Tibial artery (tissue), 4 donors: ENCODE measurements around the gene B3GLCT.

Experiments
- DNase-seq, 2 donors: peaks; one replicate each; pipeline ENCODE4 v3.0.0-alpha.2; 2019
- H3K27ac ChIP-seq, 2 donors: fragments of 200-600 bp; sonication (generic) in 1 of 2; 1 replicate in 1 of 2; 2 replicates in 1 of 2; pipeline ENCODE4 v1.5.1; 2018 to 2019; ENCODE audit warnings: mild to moderate bottlenecking in 1 of 2
- H3K27me3 ChIP-seq, 2 donors: fragments of 200-600 bp; sonication (generic) in 1 of 2; one replicate each; pipeline versions ENCODE4 v1.5.1 to v1.6.0; 2016 to 2019
- H3K36me3 ChIP-seq, 3 donors: fragments of 200-600 bp; sonication (generic) in 2 of 3; one replicate each; pipeline ENCODE4 v1.5.1; 2016 to 2019; ENCODE audit warnings: mild to moderate bottlenecking in 2 of 3
- H3K4me1 ChIP-seq, 4 donors: fragments of 200-600 bp; sonication (generic) in 2 of 4; 1 replicate in 3 of 4; 2 replicates in 1 of 4; pipeline ENCODE4 v1.5.1; 2016 to 2019
- H3K4me3 ChIP-seq, 2 donors: fragments of 200-600 bp; sonication (generic) in 1 of 2; 1 replicate in 1 of 2; 2 replicates in 1 of 2; pipeline ENCODE4 v1.5.1; 2018 to 2019; ENCODE audit warnings: mild to moderate bottlenecking in 2 of 2
- H3K9me3 ChIP-seq, 3 donors: fragments of 200-600 bp; sonication (generic) in 1 of 3; one replicate each; pipeline ENCODE4 v1.5.1; 2016 to 2019
- intact Hi-C: fragments of 100-400 bp; cut with DNase I; formaldehyde crosslinking; loops from one replicate; pipeline ENCODE4 v1.15.0; 2023; ENCODE audit warnings: low total_unique reads
- TF ChIP-seq, protein P1 (sequence below), 2 experiments: fragments of 200-600 bp in 1 of 2; fragments of 450-650 bp in 1 of 2; IDR thresholded peaks; one replicate each; pipeline ENCODE4 v1.5.1; 2017 to 2019; ENCODE audit warnings: antibody characterized with exemption in 2 of 2, mild to moderate bottlenecking in 1 of 2, moderate library complexity in 1 of 2

The B3GLCT gene

DNA sequence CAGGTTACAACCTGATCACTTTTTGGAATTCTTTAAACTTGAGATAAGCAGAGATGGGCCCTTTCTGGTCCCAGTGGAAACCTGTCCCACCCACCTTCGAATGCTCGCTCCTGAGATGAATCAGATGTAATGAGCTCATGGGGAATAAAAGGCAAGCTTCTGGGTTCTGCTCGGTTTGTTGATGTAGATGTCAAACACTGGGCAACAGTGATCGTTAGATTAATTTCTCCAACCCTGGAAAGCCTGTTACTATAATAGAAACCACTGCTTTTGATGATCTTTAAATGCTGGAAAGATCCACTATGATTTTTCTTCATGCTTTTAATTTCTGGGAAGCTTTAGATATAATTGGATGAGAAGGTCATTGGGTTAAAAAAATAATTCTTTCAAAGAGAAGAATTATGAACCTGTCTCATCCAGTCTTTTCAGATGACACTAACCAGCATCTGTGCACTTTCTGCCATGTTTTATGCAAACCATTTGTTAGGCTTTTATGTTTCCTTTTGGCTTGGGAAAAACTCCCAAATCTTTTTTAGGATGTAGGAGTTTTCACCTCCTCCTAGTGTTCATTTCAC lies 49.3 kb downstream of the B3GLCT start:
- H3K27me3 ChIP-seq, result no peaks in the 10 kb centered on the region
- peaks cover 11 to 31% (median 27%) of the 10 kb centered on the region in 3 donors for H3K36me3 ChIP-seq
- no peaks in the 10 kb centered on the region for H3K4me1 ChIP-seq
- intact Hi-C loops, result no loop called here
- H3K4me3 ChIP-seq, result no peak overlapping the region
- no peak for DNase-seq
- H3K27ac ChIP-seq, result no peak overlapping the region
- no peaks in the 10 kb centered on the region for H3K9me3 ChIP-seq
- TF ChIP-seq, protein P1, sequence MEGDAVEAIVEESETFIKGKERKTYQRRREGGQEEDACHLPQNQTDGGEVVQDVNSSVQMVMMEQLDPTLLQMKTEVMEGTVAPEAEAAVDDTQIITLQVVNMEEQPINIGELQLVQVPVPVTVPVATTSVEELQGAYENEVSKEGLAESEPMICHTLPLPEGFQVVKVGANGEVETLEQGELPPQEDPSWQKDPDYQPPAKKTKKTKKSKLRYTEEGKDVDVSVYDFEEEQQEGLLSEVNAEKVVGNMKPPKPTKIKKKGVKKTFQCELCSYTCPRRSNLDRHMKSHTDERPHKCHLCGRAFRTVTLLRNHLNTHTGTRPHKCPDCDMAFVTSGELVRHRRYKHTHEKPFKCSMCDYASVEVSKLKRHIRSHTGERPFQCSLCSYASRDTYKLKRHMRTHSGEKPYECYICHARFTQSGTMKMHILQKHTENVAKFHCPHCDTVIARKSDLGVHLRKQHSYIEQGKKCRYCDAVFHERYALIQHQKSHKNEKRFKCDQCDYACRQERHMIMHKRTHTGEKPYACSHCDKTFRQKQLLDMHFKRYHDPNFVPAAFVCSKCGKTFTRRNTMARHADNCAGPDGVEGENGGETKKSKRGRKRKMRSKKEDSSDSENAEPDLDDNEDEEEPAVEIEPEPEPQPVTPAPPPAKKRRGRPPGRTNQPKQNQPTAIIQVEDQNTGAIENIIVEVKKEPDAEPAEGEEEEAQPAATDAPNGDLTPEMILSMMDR (IDR thresholded peaks at IDR 0.05), result no peak

DNA sequence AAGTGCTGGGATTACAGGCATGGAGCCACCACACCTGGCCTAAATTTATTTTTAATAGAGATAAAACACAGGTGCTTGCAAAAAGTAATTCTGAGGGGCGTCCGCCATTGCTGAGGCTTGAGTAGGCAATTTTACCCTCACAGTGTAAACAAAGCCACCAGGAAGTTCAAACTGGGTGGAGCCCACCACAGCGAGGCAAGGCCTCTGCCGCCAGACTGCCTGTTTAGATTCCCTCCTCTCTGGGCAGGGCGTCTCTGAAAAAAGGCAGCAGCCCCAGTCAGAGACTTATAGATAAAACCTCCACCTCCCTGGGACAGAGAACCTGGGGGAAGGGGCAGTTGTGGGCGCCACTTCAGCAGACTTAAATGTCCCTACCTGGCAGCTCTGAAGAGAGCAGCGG lies 50.7 kb downstream of the B3GLCT start:
- TF ChIP-seq, protein P1 (IDR thresholded peaks at IDR 0.05), result no peak
- Histone ChIP-seq H3K4me1 (no peaks in the 10 kb centered on the region), H3K27me3 (no peaks in the 10 kb centered on the region), H3K9me3 (no peaks in the 10 kb centered on the region), H3K27ac (no peak overlapping the region), H3K36me3 (peaks cover 11 to 31% (median 27%) of the 10 kb centered on the region in 3 donors), H3K4me3 (no peak overlapping the region)
- intact Hi-C loops, result no loop called here
- no peak for DNase-seq

DNA sequence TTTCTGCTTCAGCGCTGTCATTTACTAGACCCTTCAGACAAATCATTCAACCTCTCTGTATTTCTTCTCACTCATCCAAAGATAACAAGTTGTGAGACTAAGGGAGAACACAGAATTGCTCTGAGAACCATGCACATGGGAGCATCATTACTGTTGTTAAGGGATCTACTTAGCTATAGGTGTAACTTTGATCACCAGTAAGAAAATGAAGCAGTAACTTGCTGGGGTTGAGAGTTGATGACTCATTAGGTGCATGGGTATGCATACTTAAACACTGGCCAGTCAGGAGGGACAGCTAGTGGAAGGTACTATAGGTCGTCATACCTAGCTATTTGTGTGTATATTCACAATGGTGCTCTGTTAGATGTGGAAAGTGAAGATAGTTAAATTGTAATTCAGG lies 61.5 kb downstream of the B3GLCT start:
- intact Hi-C loops, result no loop called here
- H3K4me3 ChIP-seq, result no peak overlapping the region
- H3K27me3 ChIP-seq, result no peaks in the 10 kb centered on the region
- H3K36me3 ChIP-seq, result peaks cover 28 to 50% (median 35%) of the 10 kb centered on the region in 3 donors
- TF ChIP-seq, protein P1 (IDR thresholded peaks at IDR 0.05), result no peak
- peaks cover 0 to 10% (median 5%) of the 10 kb centered on the region in 3 donors for H3K9me3 ChIP-seq
- no peaks in the 10 kb centered on the region for H3K4me1 ChIP-seq
- no peak for DNase-seq
- no peak overlapping the region for H3K27ac ChIP-seq

DNA sequence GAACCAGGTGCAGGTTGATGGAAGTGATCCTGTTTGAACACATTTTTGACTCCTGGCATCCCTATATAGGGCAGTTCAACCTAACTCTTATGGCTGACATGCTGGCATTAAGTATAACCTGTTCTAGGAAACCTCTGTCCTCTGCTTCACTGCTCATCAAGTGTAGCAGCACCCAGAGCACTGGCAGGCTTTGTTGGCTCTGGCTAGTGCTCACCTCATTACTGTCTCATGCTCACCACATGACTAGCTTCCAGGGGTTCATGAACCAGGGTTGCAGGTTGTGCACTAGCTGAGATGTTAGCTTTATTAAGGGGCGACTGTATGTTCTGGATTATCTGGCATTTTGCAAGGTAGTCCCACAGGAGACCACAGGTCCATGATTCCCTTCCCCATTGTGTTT lies 63.6 kb downstream of the B3GLCT start:
- intact Hi-C loops, result no loop called here
- no peaks in the 10 kb centered on the region for H3K9me3 ChIP-seq
- no peak overlapping the region for H3K4me3 ChIP-seq
- no peaks in the 10 kb centered on the region for H3K27me3 ChIP-seq
- no peak for DNase-seq
- H3K36me3 ChIP-seq, result peaks cover 28 to 50% (median 39%) of the 10 kb centered on the region in 3 donors
- no peaks in the 10 kb centered on the region for H3K4me1 ChIP-seq
- TF ChIP-seq, protein P1 (IDR thresholded peaks at IDR 0.05), result no peak
- H3K27ac ChIP-seq, result no peak overlapping the region

DNA sequence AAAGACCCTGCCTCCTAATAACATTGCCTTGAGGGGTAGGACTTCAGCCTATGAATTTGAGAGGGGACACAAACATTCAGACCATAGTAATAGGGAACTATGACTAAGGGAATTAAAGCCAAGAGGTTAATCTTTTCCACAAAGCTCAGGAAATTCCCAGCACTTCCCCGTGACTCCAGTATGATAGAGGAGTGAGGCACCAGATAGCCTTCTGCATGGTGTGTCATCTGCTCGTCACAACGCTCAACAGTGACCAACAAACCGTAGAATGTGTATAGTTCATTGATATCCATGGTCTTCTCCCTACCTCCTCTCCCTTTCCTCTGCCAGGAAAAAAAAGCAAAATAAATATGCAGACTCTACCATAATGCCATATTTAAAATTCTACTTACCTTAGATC lies 64.4 kb downstream of the B3GLCT start:
- TF ChIP-seq, protein P1 (IDR thresholded peaks at IDR 0.05), result no peak
- DNase-seq, result no peak
- no peaks in the 10 kb centered on the region for H3K27me3 ChIP-seq
- no peak overlapping the region for H3K4me3 ChIP-seq
- intact Hi-C loops, result no loop called here
- peaks cover 28 to 50% (median 42%) of the 10 kb centered on the region in 3 donors for H3K36me3 ChIP-seq
- no peak overlapping the region for H3K27ac ChIP-seq
- H3K4me1 ChIP-seq, result no peaks in the 10 kb centered on the region
- no peaks in the 10 kb centered on the region for H3K9me3 ChIP-seq
